ENCODE results near the gene MAT2A.

GRCh38 chr2:85575739-85576138, 36.8 kb downstream of the MAT2A start:
- TF ChIP-seq CTCF (IDR thresholded peaks at IDR 0.05; ENCODE audit: low read depth, low read length, poor library complexity, severe bottlenecking) (no peak), EZH2phosphoT487 (IDR thresholded peaks at IDR 0.05; ENCODE audit: borderline replicate concordance, low read length) (no peak)
